ENCODE results near the gene MATN1. TPM values are rescaled to one million over a fixed set of nuclear protein-coding genes. Genes with fewer than 3 reads are reported as not detected.

MATN1 gene
- polyA plus RNA-seq, 1 experiment, result 0.12 TPM

DNA sequence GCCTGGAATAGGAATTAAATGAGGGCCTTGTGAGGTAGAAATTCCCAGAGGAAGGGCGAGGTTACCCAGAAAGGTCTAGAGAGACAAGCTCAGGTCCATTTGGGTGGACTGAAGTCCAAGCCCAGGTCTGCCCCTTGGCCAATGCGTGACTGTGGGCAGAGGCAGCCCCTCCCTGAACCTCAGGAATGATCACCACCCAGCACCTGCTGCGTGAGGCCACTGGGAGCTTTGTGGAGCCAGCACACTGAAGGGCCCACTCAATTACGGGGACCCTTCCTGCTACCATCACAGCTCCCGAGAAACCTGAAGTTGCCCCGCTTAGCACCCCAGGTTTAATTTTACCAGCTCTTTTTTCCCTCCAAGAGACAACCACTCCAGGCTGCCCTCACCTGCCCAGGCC is 6.5 kb upstream of the MATN1 start:
- no peak for DNase-seq (ENCODE audit: low read depth, low spot score)
- ChIA-PET CTCF (interaction anchor here (0.6 to 14.3 kb wide), 5 partner anchors 11 to 181 kb away, joined by 3 to 516 read pairs (median 5); no protein-coding TSS in a partner anchor), POLR2A (no interaction called here)
- Histone ChIP-seq H3K27me3 (ENCODE audit: control insufficient read depth, insufficient read depth, low read length) (peaks cover 2% of the 10 kb centered on the region), H3K4me3 (ENCODE audit: low read depth, low read length) (no peak overlapping the region), H3K9me3 (ENCODE audit: control insufficient read depth, insufficient read depth, low read length) (no peaks in the 10 kb centered on the region), H3K27ac (ENCODE audit: low read depth, low read length) (no peak overlapping the region)
- TF ChIP-seq, protein P1, sequence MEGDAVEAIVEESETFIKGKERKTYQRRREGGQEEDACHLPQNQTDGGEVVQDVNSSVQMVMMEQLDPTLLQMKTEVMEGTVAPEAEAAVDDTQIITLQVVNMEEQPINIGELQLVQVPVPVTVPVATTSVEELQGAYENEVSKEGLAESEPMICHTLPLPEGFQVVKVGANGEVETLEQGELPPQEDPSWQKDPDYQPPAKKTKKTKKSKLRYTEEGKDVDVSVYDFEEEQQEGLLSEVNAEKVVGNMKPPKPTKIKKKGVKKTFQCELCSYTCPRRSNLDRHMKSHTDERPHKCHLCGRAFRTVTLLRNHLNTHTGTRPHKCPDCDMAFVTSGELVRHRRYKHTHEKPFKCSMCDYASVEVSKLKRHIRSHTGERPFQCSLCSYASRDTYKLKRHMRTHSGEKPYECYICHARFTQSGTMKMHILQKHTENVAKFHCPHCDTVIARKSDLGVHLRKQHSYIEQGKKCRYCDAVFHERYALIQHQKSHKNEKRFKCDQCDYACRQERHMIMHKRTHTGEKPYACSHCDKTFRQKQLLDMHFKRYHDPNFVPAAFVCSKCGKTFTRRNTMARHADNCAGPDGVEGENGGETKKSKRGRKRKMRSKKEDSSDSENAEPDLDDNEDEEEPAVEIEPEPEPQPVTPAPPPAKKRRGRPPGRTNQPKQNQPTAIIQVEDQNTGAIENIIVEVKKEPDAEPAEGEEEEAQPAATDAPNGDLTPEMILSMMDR (IDR thresholded peaks at IDR 0.05; ENCODE audit: low read depth, low read length), result no peak

DNA sequence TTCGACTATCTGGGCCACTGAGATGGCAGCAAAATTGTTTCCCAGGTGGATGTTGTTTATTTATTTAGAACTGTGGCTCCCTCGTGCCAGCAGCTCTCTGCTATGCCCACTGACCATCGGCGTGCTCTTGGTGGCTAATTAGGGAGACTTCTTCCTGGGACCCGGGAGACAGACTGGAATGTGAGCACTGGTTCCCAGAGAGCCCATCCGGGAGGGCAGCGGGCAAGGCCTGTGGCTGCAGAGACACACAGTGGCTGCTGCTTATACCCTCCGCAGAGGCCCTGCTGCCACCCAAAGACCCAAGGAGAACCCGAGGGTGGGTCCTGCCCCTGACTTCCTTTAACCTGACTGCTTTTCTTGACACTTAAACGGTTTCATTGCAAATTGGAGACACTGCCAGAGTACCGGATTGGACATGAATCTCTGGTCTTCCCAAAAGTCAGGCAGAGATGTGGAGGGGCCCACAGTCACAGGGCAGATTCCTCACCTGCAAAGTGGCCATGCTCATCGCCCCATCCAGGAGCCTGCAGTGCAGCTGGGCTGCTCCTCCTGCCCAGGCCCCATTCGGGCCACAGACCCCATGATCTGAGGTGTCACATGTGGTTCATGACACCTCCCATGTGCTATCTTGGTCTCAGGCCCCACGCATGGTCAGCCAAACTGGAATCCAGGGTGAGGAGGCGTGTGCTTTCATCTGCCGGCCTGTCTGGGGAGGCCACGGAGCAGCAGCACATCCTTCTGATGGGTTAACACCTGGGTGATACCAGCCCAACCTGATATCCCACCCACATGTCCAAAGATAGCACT is 5.7 kb upstream of the MATN1 start:
- ChIA-PET CTCF (interaction anchor here (0.9 to 14.3 kb wide), 4 partner anchors 10 to 578 kb away, joined by 3 to 516 read pairs (median 18); no protein-coding TSS in a partner anchor), POLR2A (no interaction called here)
- Histone ChIP-seq H3K9me3 (ENCODE audit: control insufficient read depth, insufficient read depth, low read length) (no peaks in the 10 kb centered on the region), H3K4me3 (ENCODE audit: low read depth, low read length) (no peak overlapping the region), H3K27ac (ENCODE audit: low read depth, low read length) (no peak overlapping the region), H3K27me3 (ENCODE audit: control insufficient read depth, insufficient read depth, low read length) (peaks cover 2% of the 10 kb centered on the region)
- no peak for DNase-seq (ENCODE audit: low read depth, low spot score)
- TF ChIP-seq, protein P1 (IDR thresholded peaks at IDR 0.05; ENCODE audit: low read depth, low read length), result no peak

DNA sequence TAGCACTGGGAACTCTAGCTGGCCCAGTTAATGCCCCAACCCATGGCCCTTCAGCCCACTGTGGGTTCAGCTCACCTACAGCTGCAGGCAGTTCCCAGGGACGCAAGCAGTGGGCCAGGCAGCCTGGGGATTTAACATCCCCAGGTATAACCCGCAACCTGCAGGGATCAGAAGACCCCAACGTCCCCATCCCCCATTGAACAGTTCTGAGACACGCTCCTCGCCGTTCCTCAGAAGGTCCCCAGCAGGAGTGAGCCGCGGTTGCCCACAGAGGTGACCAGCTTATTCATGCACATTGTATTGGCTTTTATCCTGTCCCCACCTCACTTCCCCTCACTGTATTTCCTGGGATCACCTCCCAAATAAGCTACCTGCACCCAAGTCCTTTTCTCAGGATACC is 5.0 kb upstream of the MATN1 start:
- CTCF ChIA-PET, result interaction anchor here (0.7 to 14.3 kb wide), 6 partner anchors 9 to 578 kb away, joined by 3 to 516 read pairs (median 5); no protein-coding TSS in a partner anchor
- POLR2A ChIA-PET, result interaction anchor here (0.6 to 1.1 kb wide), 2 partner anchors 9 to 16 kb away, joined by 3 to 4 read pairs; no protein-coding TSS in a partner anchor
- TF ChIP-seq, protein P1 (IDR thresholded peaks at IDR 0.05; ENCODE audit: low read depth, low read length), result no peak
- Histone ChIP-seq H3K27ac (ENCODE audit: low read depth, low read length) (no peak overlapping the region), H3K4me3 (ENCODE audit: low read depth, low read length) (no peak overlapping the region), H3K9me3 (ENCODE audit: control insufficient read depth, insufficient read depth, low read length) (no peaks in the 10 kb centered on the region), H3K27me3 (ENCODE audit: control insufficient read depth, insufficient read depth, low read length) (peaks cover 2% of the 10 kb centered on the region)
- no peak for DNase-seq (ENCODE audit: low read depth, low spot score)

DNA sequence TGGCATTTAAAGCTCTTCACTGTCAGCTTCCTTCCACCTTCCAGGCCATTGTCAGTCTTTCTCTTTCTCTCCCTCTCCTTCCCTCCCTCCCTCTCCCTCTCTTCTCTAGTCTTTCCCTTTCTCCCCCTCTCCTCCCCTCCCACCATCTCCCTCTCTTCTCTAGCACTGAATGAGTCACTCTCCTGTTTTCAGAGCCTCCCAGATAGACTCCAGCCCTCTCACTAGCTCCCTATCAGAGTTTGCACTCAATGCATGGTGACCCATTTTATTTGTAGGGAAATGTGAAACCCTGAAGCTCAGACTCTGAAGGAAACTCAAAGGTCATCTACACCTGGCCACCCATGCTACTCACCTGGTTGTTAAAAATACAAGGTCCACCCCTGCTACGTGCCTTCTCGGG is 4.4 kb upstream of the MATN1 start:
- POLR2A ChIA-PET, result interaction anchor here (0.6 to 1.1 kb wide), 2 partner anchors 8 to 16 kb away, joined by 3 to 4 read pairs; no protein-coding TSS in a partner anchor
- no peak for DNase-seq (ENCODE audit: low read depth, low spot score)
- CTCF ChIA-PET, result interaction anchor here (0.6 to 14.3 kb wide), 9 partner anchors 9 to 1374 kb away, joined by 3 to 516 read pairs (median 3); no protein-coding TSS in a partner anchor

More for the DNA sequence above, 4.4 kb upstream of the MATN1 start:
- Histone ChIP-seq H3K9me3 (ENCODE audit: control insufficient read depth, insufficient read depth, low read length) (no peaks in the 10 kb centered on the region), H3K4me3 (ENCODE audit: low read depth, low read length) (no peak overlapping the region), H3K27ac (ENCODE audit: low read depth, low read length) (no peak overlapping the region), H3K27me3 (ENCODE audit: control insufficient read depth, insufficient read depth, low read length) (peaks cover 2% of the 10 kb centered on the region)
- TF ChIP-seq, protein P1 (IDR thresholded peaks at IDR 0.05; ENCODE audit: low read depth, low read length), result no peak
